Posterior cingulate gyrus (tissue), 11 donors: ENCODE measurements around the gene TMTC2.
"Not testable (repeated sequence)": the region's sequence is repeated elsewhere in the genome, so short reads cannot be mapped to it uniquely, and the experiment has no call there.

ENCODE experiments used
- DNase-seq, 10 donors: peaks; one replicate each; pipeline versions ENCODE4 v3.0.0 to v3.0.0-alpha.2; 2020 to 2021; ENCODE audit warnings: mixed read lengths in 3 of 10
- intact Hi-C: fragments of 100-400 bp; cut with DNase I; formaldehyde crosslinking; loops from one replicate; pipeline ENCODE4 v1.15.1; 2023

The TMTC2 gene

DNA sequence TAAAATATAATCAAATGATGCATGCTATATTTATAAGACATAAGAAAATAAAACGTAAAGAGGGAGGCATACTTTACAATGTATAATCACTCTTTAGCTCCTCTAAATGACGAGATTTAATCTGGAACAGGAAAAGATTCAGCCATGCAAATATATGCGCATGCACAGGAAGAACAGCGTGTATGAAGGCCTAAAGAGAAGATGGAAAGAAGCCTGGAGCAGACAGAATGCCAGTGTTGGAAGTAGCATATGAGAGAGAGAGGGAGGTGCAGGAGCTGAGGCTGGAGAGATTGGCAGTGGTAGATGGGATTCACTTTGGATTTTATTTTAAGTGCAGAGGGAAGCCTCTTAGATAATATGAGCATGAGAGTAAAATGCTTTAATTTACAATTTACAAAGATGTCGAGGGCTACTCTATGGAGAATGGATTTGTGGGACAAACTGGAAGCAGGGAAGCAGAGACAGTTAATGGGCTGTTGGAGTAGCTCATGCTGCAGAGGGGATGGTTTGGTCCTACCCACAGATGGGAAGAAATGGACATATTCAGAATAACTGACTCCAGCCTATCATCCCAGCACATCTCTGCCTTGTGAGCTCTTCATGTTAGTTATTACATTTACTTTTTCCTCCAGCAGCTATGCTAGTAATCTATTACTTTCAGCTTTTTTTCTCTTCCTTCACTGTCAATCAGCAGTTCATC, 411.1 kb downstream of the TMTC2 start:
- intact Hi-C loops = no loop called here
- DNase-seq = no peak

DNA sequence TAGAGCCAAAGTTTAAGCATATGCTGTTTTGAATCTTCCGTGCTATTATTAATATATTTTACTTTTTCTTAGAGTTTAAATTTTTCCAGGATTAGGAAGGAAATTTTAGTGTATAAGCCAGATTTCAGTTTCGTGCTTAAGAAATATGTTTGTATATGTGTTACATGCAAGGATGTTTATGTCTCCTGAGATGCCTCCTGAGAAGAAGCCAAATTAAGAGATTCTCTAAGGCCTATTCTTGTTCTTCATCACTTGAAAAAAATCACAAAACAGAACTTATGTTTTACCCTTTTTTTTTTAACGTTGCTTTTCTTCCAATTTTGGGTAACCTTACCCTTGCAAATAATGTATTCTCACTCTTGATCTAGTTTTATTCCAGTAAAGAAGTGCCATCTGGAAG, 412.7 kb downstream of the TMTC2 start:
- intact Hi-C loops = no loop called here
- no peak for DNase-seq

DNA sequence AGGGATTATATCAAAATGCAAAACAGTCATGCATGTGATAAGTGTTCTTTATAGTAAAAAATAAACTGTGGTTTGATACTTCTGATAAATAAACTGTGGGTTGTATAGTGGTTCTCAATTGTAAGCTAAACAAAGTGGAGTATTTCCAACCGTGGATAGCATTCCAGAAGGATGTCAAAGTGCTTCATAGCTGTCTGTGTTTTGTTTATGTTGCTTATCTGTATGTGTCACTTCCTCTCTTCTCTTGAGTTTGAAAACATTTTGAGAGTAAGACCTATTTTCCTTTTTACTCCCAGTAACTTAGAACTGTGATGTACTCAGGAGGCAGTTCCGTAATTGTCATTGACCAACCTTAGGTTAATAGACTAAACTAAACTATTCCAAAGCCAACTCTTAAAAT, 415.8 kb downstream of the TMTC2 start:
- intact Hi-C loops = no loop called here

GRCh38 chr12:83106873-83107272, 420.2 kb downstream of the TMTC2 start:
- intact Hi-C loops = no loop called here
- DNase-seq = no peak

More for the DNA sequence above, 415.8 kb downstream of the TMTC2 start:
- no peak for DNase-seq

GRCh38 chr12:83110424-83110823, 423.7 kb downstream of the TMTC2 start:
- no peak for DNase-seq
- intact Hi-C loops = no loop called here

GRCh38 chr12:83113945-83114344, 427.2 kb downstream of the TMTC2 start:
- DNase-seq = no peak

GRCh38 chr12:83114966-83115365, 428.3 kb downstream of the TMTC2 start:
- DNase-seq = no peak
- intact Hi-C loops = no loop called here

More at GRCh38 chr12:83113945-83114344, 427.2 kb downstream of the TMTC2 start:
- intact Hi-C loops = no loop called here

DNA sequence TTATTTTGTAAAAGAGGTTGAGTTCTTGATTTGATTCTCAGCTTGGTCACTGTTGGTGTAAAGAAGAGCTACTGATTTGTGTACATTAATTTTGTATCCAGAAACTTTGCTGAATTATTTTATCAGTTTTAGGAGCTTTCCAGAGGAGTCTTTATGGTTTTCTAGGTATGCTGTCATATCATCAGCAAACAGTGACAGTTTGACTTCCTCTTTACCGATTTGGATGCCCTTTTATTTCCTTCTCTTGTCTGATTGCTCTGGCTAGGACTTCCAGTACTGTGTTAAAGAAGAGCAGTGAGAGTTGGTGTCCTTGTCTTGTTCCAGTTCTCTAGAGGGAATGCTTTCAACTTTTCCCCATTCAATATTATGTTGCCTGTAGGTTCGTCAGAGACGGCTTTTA, 431.2 kb downstream of the TMTC2 start:
- DNase-seq, intact Hi-C loops: not testable (repeated sequence)

- intact Hi-C loops = no loop called here
- DNase-seq = peak in 4 of 10 donors; percentile 27 to 88 (median 76)
Measured at GRCh38 chr12:83121897-83122622, 435.4 kb downstream of the TMTC2 start.

DNA sequence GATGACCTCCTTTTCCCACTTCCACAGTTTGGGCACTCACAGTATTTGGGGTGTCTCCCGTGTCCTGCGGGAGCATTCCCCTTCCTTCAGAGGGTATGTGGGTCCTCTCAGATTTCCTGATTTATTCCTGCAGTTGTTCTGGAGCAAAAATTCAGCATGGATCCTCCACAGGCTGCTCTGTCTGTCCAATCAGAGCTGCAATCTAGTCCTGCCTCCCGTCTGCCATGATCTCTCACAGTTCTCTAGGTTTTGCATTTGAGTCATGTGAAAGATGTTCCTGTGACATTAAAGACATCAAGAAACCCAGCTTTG, 435.9 kb downstream of the TMTC2 start:
- intact Hi-C loops = no loop called here
- peak in 1 of 10 donors; percentile 62 for DNase-seq

- intact Hi-C loops = no loop called here
- no peak for DNase-seq
Measured at GRCh38 chr12:83123039-83123438, 436.3 kb downstream of the TMTC2 start.

DNA sequence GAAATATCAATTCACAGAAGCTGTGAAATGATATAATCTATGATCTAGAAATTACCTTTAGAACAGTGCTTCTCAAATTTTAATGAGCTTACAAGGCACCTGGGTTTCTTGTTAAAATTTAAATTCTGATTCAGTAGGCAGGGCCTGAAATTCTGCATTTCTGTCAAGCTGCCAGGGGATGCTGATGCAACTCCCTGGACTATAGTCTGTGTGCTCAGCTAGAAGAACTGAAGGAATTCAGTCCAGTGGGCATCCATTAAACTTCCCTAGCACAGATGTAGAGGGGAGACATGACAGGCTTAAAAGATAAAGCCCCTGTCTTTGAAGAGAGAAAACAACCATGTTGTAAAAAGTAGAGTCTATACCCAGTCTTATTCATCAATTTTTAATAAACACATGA, 441.8 kb downstream of the TMTC2 start:
- intact Hi-C loops = no loop called here
- DNase-seq = peak in 1 of 10 donors; percentile 12

DNA sequence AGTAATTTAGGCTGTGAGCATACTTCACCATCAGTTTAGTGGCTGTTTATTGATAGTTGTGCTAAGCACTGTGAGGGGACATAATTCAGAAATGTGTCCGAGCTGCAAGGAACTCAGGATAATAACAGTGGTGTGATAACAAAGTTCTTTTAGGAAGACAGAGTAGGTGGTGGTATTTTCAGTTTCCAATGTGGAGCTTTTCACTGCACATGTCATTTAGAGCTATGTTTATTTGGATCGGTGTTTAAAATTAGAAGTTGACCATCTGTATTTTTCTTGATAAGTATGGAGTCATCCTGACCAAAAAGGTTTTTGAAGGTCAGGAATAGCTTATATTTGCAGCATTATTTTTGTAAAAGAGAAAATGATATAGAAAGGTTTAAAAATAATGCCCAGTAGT, 443.5 kb downstream of the TMTC2 start:
- DNase-seq = no peak
- intact Hi-C loops = no loop called here

DNA sequence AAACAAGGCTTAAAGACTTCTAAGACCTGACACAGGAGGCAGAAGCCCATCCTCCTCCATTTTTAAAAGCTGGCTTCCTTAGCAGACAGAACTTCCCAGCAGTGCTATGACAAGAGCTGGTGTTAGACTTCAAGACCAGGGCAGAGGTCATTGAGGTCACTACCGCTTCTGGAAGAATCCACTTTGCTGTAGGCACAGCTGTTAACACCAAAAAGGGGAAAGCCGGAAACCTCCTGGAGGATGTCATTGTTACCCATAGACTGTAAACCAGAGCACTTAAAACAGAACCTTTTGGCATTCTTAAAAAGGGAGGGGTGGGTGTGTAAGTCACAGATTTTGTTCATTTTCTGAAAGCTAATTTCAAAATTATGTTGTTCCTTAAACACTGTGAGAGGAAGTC, 445.7 kb downstream of the TMTC2 start:
- intact Hi-C loops = no loop called here
- DNase-seq = no peak

DNA sequence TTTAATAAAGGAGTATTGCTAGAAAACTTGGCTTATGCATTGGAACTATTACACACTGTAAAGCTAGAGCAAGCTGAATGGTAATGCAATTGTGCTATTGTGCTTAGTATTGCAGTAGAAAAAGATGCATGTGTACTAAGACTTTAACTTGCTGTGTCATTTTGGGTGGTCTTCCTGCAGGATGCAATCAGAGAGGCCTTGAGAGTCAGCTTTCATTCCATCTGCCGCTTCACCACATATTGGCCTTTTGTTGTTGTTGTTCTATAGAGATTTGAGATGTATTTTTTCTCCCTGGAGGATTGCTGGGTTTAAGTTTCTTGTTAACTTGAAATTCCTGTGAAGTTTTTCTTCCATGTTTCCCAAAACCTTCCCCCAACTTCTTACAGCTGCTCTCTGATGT, 449.7 kb downstream of the TMTC2 start:
- intact Hi-C loops = no loop called here
- DNase-seq = no peak

- intact Hi-C loops = no loop called here
- peak in 3 of 10 donors; percentile 52 to 84 (median 57) for DNase-seq
Measured at GRCh38 chr12:83140135-83140534, 453.4 kb downstream of the TMTC2 start.

- intact Hi-C loops = no loop called here
- DNase-seq = no peak
Measured at GRCh38 chr12:83141460-83141994, 454.8 kb downstream of the TMTC2 start.

GRCh38 chr12:83142914-83143313, 456.2 kb downstream of the TMTC2 start:
- intact Hi-C loops = no loop called here
- no peak for DNase-seq

DNA sequence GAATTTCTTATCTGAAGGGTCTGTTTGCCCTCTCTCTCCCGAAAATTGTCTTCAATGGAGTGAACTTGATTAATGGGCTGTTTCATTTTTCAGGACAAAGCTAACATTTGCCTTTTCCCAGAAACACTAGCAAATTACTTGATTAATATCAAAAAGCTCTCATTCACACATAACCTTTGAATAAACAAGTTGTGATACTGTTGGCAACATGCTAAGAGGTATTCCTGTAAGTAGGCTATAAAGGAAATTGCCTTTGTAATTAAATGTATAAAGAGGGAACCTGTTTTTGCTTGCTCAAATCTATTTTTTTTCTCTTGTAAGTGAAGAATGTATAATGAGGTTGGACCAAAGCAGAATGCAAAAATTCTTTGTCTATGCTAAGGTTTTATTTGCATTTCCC, 457.2 kb downstream of the TMTC2 start:
- intact Hi-C loops = no loop called here
- no peak for DNase-seq

- no peak for DNase-seq
- intact Hi-C loops = no loop called here
Measured at GRCh38 chr12:83145325-83145840, 458.7 kb downstream of the TMTC2 start.

DNA sequence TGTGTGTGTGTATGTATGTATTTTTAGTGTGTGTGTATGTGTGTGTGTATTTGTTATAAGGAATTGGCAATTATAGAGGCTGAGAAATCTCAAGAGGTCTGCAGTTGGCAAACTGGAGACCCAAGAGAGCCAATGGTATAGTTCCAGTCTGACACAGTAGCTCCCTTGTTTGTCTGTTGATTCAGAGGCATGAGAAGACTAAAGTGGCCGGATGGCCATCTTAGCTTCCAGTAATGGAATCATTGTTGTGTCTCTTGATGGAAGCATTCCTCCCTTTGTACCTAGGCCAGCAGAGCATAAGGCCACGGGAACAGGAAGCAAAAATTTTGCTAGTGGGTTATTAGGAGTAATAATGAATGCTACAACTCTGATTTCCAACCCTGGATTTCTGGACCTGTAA, 460.6 kb downstream of the TMTC2 start:
- intact Hi-C loops = no loop called here
- no peak for DNase-seq

GRCh38 chr12:83149987-83150386, 463.3 kb downstream of the TMTC2 start:
- no peak for DNase-seq
- intact Hi-C loops = no loop called here
